NCI-H345 treated with DMSO at 0.1 percent for 48 hours (cell line): ENCODE results near the gene GPATCH2.
"Not testable (repeated sequence)": the region's sequence is repeated elsewhere in the genome, so short reads cannot be mapped to it uniquely, and the experiment has no call there.

Source experiments
- DNase-seq: peaks from one replicate; lab custom pipeline; 2025; ENCODE audit not compliant: unreplicated experiment; lab: John Stamatoyannopoulos, UW

Gene GPATCH2

DNA sequence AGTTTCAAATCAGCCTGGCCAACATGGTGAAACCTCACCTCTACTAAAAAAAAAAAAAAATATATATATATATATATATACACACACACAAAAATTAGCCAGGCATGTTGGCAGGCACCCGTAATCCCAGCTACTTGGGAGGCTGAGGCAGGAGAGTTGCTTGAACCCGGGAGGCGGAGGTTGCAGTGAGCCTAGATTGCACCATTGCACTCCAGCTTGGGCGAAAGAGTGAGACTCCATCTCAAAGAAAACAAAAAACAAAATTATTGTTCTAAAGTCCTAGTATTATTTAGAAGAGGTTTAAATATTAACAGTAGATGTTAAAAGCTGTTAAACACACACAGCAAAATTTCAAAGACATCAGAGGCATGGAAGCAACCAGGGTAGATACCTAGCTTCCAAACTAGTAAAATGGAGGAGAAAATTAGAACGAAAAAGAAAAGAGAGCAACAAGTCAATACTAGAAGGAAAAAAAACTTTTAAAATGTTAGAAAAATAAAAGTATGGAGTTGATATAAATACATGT, 46.5 kb downstream of the GPATCH2 start:
- not testable (repeated sequence) for DNase-seq

DNA sequence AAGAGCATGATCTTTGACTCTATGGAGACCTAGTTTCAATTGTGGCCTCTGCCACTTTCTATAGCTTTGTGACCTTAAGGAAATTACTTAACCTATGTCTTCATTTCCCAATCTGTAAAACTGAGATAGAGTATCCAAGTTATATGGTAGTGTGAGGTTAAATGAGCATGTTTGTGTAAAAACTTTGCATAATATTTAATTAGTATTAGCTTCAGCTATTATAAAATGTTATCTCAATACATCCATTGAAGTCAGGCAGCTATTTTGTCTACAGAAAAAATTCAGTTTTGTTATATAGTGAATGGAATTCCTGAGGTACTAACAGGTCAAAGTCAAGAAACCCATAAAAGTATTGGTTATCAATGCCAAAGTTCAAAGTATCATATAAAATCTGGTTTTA, 53.6 kb downstream of the GPATCH2 start:
- DNase-seq: no peak

DNA sequence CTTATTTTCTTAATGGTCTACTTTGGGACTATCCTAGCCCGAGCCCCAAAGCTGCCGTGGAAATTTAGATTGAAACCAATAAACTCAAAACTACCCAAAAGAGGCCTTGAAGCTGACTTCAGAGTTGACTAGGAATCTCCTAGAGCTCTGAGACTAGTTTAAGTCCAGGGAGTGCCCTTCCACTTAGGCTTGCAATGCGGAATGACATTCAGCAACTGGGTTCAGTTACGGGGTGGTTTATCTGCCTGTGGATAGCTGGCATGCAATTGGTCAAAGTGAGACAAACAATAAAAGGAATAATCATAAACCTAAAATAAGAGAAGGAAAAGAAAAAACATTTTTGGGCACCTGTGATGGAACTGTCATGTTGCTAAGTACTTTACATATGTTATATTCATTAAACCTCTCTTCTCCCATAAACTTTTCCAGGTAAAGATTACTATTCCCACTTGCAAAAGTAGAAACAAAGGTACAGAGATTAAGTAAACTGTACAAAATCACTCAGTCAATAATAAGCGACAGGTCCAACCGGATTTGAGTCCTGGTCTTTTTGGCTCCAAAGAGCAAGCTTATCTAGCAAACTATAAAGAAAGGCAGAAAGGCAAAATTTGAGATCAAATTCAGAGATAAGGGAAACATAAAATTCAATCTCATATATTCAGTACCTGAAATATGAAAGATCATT, 56.5 kb downstream of the GPATCH2 start:
- no peak for DNase-seq

- no peak for DNase-seq
These were observed 61.9 kb downstream of the GPATCH2 start for GRCh38 chr1:217569021-217569420.

DNA sequence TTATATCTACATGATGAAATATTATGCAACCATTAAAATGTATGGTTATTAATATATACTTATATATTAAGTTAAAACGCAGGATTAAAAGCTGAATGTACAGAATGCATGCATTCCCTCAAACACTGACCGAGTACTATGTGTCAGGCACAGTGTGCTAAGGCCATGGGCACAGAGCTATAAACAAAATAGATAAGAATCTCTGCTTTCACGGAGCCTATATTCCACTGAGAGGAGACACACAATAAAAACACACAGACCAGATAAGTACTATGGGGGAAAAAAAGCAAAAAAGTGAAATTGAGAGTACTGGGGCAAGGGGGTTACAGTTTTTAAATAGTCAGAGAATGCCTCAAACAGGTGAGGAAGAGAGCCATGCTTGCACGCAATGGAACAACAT, 62.7 kb downstream of the GPATCH2 start:
- DNase-seq: no peak

DNA sequence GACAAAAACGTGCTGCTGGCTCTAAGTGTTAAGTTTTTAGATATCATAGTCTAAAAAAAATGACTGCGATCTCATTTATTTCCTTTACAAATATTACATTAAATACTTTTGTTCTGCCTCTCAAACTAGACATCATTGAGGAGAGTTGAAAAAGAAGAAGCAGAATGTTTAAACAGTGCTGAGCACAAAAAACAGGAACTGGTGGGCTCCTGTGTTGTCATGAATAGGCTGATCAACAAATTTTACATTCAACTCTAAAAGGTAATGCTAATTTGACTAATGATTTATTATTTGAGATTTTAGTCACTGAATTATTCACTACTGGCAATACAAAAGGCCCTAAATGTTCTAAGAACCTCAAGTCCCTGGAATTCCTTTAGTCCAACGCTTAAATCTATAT, 66.1 kb downstream of the GPATCH2 start:
- no peak for DNase-seq

DNA sequence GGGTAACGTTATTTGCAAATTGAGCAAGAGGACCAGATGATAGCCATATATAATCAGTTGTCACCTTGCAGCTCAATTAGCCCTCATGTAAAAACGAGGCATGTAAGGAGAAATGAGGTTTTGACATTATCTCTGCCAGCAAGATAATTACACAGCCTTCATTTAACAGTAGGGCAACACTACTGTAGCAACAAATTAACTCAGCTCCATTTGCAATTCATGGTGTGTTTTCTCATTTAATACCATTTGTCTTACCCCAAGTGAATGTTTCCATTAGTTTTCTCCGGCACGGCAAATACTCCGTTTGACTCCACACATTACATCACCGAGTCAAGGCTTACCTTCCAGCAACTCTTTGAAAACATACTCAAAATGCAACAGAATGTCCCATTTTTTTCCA, 66.7 kb downstream of the GPATCH2 start:
- no peak for DNase-seq

- DNase-seq: no peak
These were observed 67.7 kb downstream of the GPATCH2 start for GRCh38 chr1:217563179-217563578.

GRCh38 chr1:217562229-217562878, 68.5 kb downstream of the GPATCH2 start:
- no peak for DNase-seq

- DNase-seq: no peak
These were observed 69.4 kb downstream of the GPATCH2 start for GRCh38 chr1:217561446-217561845.

DNA sequence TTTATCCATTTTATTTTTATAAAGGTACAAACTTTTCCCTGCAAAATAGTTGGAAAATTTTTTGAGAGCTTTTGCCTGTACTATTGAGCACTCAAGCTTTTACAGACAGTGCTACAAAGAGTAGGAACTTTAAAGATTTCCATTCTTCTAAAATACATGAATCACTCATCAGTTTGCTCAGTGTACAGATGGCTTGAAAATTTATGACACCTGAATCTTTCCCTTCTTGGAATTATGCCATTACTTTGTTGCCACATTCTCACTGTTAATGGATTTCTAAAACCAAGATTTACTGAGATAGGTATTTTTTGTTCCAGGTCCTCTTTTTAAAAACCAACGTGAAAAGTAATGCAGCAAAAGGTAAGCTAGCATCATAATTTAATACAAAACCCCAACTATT, 76.0 kb downstream of the GPATCH2 start:
- no peak for DNase-seq

DNA sequence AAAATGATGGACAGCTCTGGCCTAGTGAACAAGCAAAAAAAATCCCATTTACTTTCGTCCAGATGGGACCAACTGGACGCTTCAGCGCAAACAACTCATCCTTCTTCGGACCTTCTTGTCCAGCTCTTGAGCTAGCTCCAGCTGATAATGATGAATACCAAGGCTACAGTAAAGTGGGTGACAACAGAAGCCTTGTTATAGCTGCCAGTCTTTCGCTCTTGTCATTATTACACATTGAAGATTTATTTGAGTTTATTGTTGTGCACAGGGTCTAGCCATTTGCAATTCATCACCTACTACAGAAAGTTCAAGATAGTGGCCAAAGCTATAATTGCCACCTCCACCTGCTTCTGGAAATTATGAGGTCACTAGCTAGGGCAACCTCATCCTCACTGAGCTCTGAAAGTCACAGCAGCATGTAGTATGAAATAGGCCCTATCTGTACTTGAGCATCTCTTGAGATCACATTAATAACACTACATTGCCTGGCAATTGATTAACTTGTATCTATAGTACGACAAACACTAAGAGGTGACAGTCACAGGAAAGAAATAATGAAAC, 76.9 kb downstream of the GPATCH2 start:
- DNase-seq: no peak

GRCh38 chr1:217552339-217552951, 78.4 kb downstream of the GPATCH2 start:
- no peak for DNase-seq

DNA sequence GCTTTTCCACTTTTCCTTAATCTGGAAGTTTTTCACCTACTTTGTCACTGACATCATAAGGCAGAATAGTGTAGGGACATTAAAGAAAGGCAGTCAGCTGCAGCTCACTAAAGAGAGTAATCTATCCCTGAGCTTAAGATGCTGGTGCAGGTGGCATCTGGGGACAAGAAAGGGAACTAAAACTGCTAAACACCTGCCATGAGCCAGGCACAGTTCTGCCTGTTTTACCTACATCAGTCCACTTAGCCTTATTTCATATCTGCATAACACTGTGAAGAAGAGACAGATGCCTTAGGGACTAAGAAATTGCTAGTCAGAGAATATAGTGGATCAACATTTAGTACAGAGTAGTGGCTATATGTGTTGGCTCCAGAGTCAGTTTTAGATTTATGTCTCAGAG, 88.1 kb downstream of the GPATCH2 start:
- no peak for DNase-seq

GRCh38 chr1:217542136-217542777, 88.6 kb downstream of the GPATCH2 start:
- no peak for DNase-seq

DNA sequence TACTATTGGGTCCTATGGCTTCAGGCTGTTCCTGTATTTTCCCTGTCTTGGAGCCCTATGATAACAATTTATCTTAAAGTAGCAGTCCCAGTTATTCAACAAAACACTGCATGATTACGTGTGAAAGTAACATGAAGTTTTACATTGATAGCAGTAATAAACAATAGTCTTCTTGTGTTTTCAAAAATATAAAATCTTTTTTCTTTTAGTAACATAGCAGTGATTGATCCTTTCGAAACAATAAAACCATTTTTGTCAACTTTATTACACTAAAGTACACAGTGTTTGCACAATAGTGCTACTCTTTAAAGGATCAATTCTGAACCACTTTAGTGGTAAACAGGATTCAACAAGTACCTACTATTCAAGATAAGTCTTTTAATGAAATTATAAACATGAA, 90.6 kb downstream of the GPATCH2 start:
- no peak for DNase-seq

DNA sequence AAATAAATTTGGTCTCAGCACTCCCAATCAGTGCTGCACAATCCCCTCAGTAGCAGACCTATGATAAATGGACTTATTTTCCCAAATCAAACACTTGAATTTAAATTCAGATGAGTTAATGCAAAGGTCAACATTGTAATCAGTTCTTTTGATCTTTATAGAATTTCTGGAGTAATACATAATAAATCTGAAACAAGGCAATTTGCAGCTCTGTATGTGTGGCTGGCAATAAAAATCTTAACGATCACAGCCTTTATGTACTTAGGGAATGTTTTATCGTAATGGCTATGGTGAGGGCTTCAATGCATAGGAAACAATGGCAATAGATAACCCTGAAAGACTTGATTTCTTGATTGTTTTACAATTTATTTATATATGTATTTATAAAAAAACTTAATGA, 91.4 kb downstream of the GPATCH2 start:
- DNase-seq: no peak

DNA sequence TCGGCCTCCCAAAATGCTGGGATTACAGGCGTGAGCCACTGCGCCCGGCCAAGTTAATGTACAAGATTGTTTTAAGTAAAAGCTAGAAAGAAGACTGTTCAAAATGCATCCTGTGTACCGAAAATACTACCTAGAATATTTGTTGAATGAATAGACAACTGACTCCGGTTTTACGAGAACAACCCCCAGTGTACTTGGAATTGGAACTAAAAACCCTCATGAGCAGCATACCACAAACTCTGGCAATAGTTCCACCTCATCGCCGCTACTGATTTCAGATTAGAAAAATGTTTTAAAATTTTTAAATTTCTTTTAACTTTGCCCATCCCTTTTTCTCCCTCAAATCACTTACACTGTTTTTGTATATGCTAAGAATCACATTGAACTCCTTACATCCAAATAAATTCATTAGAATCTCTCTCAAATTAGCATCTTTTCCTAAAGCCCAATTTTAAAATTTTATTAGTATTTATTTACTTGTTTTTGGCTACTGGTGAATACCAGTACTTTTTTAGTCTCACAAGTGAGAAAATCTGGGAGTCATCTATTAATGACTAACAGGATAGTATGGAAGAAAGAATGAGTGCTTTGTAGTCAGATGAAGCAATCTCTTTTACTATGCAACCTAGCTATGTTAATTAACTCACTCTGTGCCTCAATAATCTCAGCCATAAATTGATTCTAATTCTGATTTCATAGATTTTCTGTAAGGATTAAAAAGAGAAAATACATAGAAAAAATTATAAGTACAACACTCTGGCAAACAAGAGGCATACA, 95.1 kb downstream of the GPATCH2 start:
- DNase-seq: no peak

- no peak for DNase-seq
These were observed 96.3 kb downstream of the GPATCH2 start for GRCh38 chr1:217534566-217534965.

DNA sequence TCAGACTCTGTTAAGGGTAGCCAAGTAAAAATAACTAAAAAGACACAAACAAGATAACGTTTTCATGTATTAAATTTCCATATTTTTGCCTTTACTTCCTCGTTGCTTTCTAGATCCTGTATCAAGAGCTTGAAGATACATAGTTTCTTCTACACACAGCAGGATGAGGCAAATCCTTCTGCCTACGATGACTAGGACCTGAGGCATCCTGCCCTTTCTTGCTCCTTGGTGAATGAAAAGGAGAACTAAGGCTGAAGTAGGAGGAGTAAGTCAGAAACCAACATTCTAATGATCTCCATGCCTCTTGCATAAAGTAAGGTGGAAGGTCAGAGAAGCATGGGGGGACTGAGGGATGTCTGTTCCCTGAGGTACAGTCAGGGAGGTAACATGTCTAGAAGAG, 102.6 kb downstream of the GPATCH2 start:
- DNase-seq: no peak

DNA sequence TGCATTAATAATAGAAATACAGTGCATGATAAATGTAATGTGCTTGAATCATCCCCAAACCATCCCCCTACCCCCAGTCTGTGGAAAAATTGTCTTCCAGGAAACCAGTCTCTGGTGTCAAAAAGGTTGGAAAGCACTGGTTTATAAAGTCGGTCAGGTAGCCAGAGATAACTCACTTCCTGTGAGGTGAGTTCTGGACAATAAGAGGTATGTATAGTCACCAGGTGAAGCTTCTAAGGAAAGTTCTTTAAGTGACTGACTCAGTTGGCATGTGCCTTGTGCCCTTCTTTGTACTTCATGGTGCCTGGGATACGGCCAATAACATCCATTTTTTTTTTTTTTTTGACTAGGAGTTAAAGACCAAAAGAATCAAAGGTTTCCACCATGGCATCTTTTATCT, 103.7 kb downstream of the GPATCH2 start:
- DNase-seq: no peak
